OCI-LY1 (cell line): ENCODE data around the gene CADM1.

Experiments used
- CTCF ChIP-seq: fragments of 200-600 bp; sonication (generic), shearing (Covaris generic); IDR thresholded peaks from 2 replicates; pipeline ENCODE4 v1.5.1; 2017; ENCODE audit warnings: mild to moderate bottlenecking, antibody characterized with exemption, low read length, moderate library complexity, mixed read lengths
- EZH2 ChIP-seq: fragments of 200-600 bp; sonication (generic), shearing (Covaris generic); IDR thresholded peaks from 2 replicates; pipeline ENCODE4 v1.8.0; 2017; ENCODE audit warnings: borderline replicate concordance, mixed run types, mild to moderate bottlenecking, antibody characterized with exemption, low read length, moderate library complexity, mixed read lengths

- TF ChIP-seq CTCF, result no peak
- no peak for TF ChIP-seq EZH2
These were observed 40.6 kb downstream of the CADM1 start for GRCh38 chr11:115463606-115464005.
